HG02981 (cell line): ENCODE measurements around the gene EHMT1.
A peak's percentile ranks its signal among the peaks of the same experiment; 100 is the strongest.

Experiments used
- ATAC-seq: cut with Tn5 transposase; IDR thresholded peaks from one replicate; pipeline ENCODE4 v1.9.1; 2021; ENCODE audit warnings: mild to moderate bottlenecking, moderate library complexity; ENCODE audit not compliant: unreplicated experiment

EHMT1 gene

GRCh38 chr9:137671196-137671538 lies 52.4 kb downstream of the EHMT1 start:
- ATAC-seq: no peak

DNA sequence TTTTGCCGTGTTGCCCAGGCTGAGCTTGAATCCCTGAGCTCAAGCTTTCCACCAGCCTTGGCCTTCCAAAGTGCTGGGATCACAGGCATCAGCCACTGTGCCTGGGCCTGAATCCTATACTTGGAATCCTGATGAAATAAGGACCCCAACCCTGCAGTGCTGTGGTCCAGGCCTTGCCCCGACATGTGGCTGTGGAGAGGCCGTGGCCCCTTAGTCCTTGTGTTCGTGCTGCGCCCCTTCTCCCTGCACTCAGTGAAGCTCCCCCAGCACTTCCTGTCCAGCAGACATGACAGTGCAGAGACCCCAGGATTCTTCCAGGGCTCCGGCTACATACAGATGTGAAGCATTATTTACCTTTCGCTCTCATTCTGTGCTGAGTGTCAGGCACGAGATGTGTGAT lies 52.9 kb downstream of the EHMT1 start:
- ATAC-seq: no peak

DNA sequence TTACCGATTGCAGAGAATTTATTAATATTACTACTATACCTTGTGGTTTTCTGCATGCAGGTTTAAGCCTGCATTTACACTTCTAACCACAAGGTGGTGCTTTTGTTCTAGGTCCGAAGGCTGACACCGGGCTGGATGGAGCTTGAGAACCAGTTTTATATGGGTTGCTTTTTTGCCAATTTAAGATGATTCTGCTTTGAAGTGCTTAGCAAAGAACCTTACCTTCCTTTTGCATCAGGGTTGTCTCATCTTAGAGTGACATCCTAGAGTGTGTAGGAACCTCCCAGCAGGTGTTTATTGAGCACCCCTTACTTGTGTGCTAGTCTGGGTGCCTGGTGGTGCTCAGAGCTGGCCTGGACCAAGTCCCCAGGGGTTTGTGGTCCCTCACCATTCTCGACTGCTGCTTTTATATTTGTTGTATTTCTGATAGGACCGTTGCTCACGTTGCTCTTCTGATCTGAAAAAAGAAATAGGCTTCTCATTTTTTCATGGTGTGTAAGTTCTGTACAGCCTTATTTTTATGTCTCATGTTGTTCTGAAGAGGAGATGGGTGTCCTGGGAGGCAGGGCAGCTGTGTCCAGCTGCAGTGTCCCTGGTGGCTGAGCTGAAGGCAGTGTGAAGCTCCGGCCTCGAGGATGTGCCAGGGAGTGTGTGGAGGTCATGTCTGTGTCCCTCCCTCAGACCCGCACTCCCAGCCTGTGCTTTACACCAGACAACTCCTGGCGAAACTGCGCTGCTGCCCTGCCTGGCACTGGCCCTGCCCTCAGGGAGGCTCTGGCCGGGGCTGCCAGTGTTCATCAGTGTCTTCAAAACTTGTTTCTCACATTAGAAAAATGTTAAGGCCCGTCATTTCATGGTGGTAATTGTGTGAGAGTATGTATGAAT lies 54.3 kb downstream of the EHMT1 start:
- peak; percentile 78 for ATAC-seq

GRCh38 chr9:137673886-137674285 lies 55.1 kb downstream of the EHMT1 start:
- ATAC-seq: no peak

GRCh38 chr9:137674307-137674975 lies 55.6 kb downstream of the EHMT1 start:
- no peak for ATAC-seq

GRCh38 chr9:137674976-137675320 lies 56.1 kb downstream of the EHMT1 start:
- no peak for ATAC-seq

DNA sequence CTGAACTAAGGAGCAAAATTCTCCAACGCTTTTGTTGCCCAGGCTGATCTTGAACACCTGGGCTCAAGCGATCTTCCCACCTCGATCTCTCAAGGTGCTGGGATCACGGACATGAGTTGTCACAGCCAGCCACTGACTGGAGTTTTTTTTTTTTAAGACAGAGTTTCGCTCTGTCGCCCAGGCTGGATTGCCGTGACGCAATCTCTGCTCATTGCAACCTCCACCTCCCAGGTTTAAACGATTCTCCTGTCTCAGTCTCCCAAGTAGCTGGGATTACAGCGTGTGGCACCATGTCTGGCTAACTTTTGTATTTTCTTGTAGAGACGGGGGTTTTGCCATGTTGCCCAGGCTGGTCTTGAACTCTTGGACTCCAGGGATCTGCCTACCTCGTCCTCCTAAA lies 58.2 kb downstream of the EHMT1 start:
- no peak for ATAC-seq

- no peak for ATAC-seq
Measured at GRCh38 chr9:137678202-137678601, 59.4 kb downstream of the EHMT1 start.

DNA sequence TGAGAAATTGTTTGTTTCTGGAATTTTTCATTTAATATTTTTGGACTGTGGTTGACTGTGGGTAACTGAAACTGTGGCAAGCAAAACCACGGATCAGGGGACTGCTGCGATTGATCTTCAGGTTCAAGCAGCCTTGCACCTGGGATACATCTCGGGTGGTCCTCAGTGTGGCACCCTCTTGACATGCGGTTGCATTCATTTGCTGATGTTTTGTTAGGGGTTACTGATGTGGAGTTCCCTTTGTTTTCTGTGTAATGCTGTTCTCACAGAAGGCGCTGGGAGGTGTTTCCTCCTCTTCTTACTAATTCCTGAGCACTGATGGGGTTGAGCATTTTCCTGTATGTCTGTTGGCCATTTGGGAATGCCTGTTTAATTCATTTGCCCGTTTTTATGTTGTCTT lies 60.4 kb downstream of the EHMT1 start:
- no peak for ATAC-seq

DNA sequence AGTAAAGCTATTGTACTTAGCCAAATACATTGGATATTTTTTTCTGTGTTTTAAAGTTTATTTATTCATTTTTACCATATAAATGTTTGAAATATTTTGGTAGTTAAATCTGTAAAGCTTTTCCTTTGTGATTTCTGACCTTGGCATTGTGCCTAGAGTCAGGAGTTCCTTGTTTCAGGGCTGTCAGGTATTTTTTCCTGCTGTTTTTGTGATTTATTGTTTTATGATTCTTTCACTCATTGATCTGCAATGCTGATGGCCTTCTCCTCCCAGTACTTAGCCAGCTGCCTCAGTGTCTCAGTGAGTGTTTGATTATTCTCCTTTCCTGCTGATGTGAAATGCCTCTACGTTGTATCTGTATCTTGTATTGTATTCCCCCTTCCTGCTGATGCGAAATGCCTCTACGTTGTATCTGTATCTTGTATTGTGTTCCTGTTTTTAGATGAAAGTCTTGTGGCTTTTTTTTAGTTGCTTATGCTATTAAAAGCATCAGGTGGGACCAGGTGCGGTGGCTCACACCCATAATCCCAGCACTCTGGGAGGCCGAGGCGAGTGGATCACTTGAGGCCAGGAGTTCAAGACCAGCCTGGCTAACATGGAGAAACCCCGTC lies 61.0 kb downstream of the EHMT1 start:
- no peak for ATAC-seq

DNA sequence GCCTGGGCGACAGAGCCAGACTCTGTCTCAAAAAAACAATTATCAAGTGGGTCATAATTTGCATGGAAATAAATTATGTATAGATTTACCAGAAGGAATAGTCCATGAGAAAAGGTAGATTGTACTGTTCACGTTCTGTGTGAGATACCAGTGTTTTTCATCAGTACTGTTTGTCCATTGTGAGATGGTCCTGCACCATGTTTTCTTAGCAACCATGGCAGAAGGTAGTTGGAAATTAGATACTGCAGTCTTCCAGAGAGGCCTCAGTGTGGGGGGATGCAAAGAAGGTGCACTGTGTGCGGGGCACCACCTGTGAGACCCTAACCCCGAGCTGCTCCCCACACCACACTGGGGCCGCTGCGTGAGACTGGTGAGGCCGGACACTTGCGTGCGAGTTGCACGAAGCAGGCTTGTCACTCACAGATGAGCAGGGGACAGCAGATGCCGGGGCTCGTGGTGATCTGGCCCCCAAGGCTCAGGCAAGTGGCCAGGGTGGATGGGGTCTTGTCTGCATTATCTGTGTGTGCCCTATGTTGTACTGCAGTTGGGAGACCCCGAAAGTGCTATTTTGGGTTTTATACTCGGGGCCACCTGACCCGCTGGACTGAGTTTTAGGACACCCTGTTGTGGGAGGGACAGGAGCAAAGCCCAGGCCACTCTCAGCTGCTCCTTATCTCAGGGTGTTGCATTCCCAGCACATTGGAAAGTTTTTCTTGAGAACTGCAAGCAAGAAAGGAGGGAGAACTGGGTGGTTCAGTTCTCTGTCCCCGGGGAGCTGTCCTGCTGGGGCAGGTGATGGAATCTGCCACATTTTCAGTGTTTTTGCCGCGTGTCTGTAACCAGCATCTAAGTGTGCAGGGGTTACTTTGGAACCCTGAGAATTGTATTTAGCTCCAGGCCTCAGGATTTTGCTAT lies 61.9 kb downstream of the EHMT1 start:
- ATAC-seq: no peak

GRCh38 chr9:137682428-137683105 lies 63.8 kb downstream of the EHMT1 start:
- ATAC-seq: no peak

DNA sequence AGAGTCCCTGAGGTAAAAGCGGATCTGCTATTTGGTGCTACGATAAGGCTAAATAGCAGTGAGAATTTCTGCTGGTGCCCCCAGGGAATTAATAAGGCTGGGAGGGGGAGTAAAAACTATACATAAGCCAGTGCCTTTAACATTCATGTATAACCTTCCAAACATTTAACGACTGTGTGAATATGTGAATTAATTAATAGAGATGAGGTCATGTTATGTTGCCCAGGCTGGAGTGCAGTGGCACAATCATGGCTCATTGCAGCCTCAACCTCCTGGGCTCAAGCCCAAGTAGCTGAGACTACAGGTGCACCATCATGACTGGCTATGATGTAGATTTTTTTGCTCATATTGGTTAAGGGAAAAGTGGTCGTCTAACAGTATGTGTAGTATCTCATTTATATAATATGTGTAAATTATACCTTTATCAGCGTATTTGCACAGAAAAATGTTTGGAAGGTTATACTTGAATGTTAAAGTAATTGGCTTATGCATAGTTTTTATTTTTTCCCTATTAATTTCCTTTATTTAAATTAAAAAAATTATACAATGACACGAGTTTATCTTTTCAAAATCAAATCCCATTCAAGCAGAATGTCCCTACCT lies 64.6 kb downstream of the EHMT1 start:
- no peak for ATAC-seq

DNA sequence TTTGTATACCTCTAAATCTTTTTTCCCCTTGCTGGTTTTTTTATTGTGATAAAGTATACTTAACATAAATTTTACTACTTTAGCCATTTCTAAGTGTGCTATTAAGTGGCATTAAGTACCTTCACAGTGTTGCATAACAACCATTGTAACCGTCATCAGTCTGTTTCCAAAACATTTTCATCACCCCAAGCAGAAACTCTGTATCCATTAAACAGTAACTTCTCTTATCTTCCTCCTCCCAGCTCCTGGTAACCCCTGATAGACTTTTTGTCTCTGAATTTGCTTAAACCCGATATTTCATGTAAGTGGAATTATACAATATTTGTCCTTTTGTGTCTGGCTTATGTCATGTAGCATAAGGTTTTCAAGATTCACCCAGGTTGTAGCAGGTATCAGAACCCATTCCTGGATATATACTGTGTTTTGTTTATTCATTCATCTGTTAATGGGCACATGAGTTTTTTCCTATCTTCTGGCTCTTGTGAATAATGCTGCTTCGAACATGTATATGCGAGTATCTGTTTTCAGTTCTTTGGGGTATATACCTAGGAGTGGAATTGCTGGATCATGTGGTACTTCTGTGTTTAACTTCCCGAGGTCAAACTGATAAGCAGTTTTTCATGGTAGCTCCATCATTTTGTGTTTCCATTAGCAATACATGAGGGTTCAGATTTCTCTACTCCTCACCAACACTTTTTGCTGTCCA lies 66.4 kb downstream of the EHMT1 start:
- ATAC-seq: no peak

DNA sequence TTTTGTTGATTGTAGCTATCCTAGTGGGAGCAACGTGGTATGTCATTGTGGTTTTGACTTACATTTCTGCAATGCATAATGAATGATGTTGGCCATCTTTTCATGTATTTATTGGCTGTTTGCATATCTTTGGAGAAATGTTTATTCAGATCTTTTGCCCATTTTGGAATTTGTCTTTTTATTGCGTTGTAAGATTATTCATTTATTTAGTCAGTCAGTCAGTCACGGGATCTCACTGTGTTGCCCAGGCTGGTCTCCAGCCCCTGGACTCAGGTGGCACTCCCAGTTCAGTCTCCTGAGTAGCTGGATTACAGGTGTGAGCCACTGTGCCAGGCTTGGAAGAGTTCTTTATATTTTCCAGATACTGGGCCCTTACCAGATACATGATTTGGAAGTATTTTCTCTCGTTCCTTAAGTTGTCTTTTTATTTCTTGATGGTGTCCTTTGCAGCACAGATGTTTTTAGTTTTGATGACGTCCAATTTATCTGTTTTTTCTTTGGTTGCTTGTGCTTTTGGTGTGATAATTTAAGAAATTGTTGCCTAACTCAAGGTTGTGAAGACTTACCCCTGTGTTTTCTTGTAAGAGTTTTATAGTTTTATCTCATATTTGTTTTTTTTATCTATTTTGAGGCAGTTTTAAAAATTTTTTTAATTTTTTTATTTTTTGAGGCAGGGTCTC lies 67.1 kb downstream of the EHMT1 start:
- ATAC-seq: no peak

DNA sequence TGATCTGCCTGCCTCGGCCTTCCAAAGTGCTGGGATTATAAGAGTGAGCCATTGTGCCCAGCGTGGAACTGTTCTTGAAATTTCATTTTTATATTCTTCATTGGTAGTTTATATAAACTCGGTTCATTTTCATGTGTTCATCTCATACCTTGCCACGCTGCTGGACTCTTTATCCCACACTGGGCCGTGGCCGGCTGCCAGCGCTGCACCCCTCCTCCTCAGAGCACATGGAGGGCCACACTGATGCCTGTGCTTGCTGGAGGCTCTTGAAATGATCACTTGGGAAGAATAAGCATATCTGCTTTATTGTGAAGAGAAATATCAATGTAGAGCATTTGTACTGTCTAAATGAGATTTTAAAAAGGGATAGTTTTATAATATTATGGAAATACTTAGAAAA lies 69.5 kb downstream of the EHMT1 start:
- no peak for ATAC-seq

DNA sequence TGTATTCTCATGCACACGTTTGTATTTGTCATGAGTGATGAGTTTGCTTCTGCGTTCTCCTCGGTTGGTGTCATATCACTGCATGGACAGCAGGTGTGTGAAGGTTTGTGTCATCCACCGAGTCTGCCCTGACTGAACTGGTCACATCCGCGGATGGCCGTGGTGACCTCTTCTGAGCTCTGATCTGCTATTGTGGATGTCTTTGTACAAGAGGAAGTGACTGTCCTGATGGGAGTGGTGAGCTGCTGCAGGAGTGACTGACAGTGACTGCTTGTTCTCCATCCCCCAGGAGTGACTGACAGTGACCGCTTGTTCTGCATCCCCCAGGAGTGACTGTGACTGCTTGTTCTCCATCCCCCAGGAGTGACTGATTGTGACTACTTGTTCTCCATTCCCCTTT lies 69.9 kb downstream of the EHMT1 start:
- no peak for ATAC-seq

- ATAC-seq: no peak
Measured at GRCh38 chr9:137689745-137690529, 71.1 kb downstream of the EHMT1 start.
